GM12878 (cell line): ENCODE measurements around the gene MAPKAPK2. TPM values are rescaled to one million over a fixed set of nuclear protein-coding genes. Genes with fewer than 3 reads are reported as not detected.

Experiments
- BACH1 ChIP-seq: fragments of 450-650 bp; IDR thresholded peaks from 2 replicates; pipeline ENCODE4 v1.6.1; 2017; ENCODE audit warnings: mild to moderate bottlenecking, borderline replicate concordance
- CEBPB ChIP-seq, 2 experiments: fragments of 150-350 bp in 1 of 2; IDR thresholded peaks; 2 replicates each; pipeline ENCODE4 v1.6.1; 2012 to 2014; ENCODE audit warnings: low read depth in 2 of 2, low read length in 2 of 2, borderline replicate concordance in 1 of 2, inconsistent platforms in 1 of 2
- CHD4 ChIP-seq: fragments of 200-600 bp; sonication (generic); IDR thresholded peaks from 2 replicates; pipeline ENCODE4 v1.6.1; 2016; ENCODE audit warnings: mild to moderate bottlenecking
- EED ChIP-seq: sonication (generic); IDR thresholded peaks from 2 replicates; pipeline ENCODE4 v1.6.1; 2016; ENCODE audit warnings: antibody characterized with exemption, low read depth
- FOXK2 ChIP-seq: fragments of 450-650 bp; IDR thresholded peaks from 2 replicates; pipeline ENCODE4 v1.6.1; 2017; ENCODE audit warnings: mild to moderate bottlenecking, moderate library complexity
- HDAC2 ChIP-seq: fragments of 200-600 bp; sonication (generic); IDR thresholded peaks from 2 replicates; pipeline ENCODE4 v1.6.1; 2017
- HDAC6 ChIP-seq: fragments of 200-600 bp; sonication (generic); IDR thresholded peaks from one replicate; pipeline ENCODE4 v1.8.0; 2017; ENCODE audit warnings: antibody characterized with exemption; ENCODE audit not compliant: unreplicated experiment
- IKZF2 ChIP-seq, 2 experiments: fragments of 450-650 bp; IDR thresholded peaks; 2 replicates each; pipeline ENCODE4 v1.6.1; 2017; ENCODE audit warnings: mild to moderate bottlenecking in 2 of 2, moderate library complexity in 2 of 2
- NR2C1 ChIP-seq: fragments of 450-650 bp; IDR thresholded peaks from 2 replicates; pipeline ENCODE4 v1.6.1; 2017; ENCODE audit warnings: antibody characterized with exemption, mild to moderate bottlenecking, moderate library complexity
- NR2F1 ChIP-seq: fragments of 450-650 bp; conservative IDR thresholded peaks from 2 replicates; pipeline ENCODE4 v1.6.1; 2017; ENCODE audit warnings: mild to moderate bottlenecking
- RELA ChIP-seq: fragments of 450-650 bp; IDR thresholded peaks from 2 replicates; pipeline ENCODE4 v1.8.0; 2014; ENCODE audit warnings: borderline replicate concordance; ENCODE audit not compliant: partially characterized antibody
- SMC3 ChIP-seq: IDR thresholded peaks from 2 replicates; pipeline ENCODE4 v1.6.1; 2011; ENCODE audit warnings: low read length, improper control_type of control experiment, borderline replicate concordance
- SP1 ChIP-seq: IDR thresholded peaks from one replicate; pipeline ENCODE4 v1.6.1; 2011; ENCODE audit warnings: low read depth, low read length
- SREBF1 ChIP-seq: IDR thresholded peaks from 2 replicates; pipeline ENCODE4 v1.6.1; 2012; ENCODE audit warnings: mild to moderate bottlenecking, low read length
- TCF12 ChIP-seq: IDR thresholded peaks from 2 replicates; pipeline ENCODE4 v1.6.1; 2011; ENCODE audit warnings: low read depth, mild to moderate bottlenecking, low read length
- ZBTB40 ChIP-seq: fragments of 450-650 bp; IDR thresholded peaks from 2 replicates; pipeline ENCODE4 v1.6.1; 2016; ENCODE audit warnings: mild to moderate bottlenecking, moderate library complexity, borderline replicate concordance
- ZNF207 ChIP-seq: fragments of 450-650 bp; IDR thresholded peaks from 2 replicates; pipeline ENCODE4 v1.6.1; 2014; ENCODE audit warnings: antibody characterized with exemption, mild to moderate bottlenecking, borderline replicate concordance
- polyA plus RNA-seq, 11 experiments: library from polyadenylated mRNA; depleted of rRNA in 4 of 11; unstranded in 6 of 11; stranded (reverse) in 5 of 11; fragments of >200 nt; fragmentation: Nextera tagmentation in 4 of 11; fragmentation: Illumina TruSeq in 1 of 11; extraction: Ambion mirVana in 4 of 11; extraction: Trizol in 1 of 11; gene quantifications; 1 replicate in 1 of 11; 2 replicates in 10 of 11; pipeline versions ENCODE4 v1.2.1 to v1.2.3, GENCODE V29; 2011 to 2016; ENCODE audit warnings: inconsistent platforms in 2 of 11, missing spikeins in 2 of 11, low read depth in 1 of 11
- total RNA-seq, 4 experiments: library from RNA; depleted of rRNA in 3 of 4; stranded (reverse); fragments of >200 nt in 3 of 4; fragmentation: Illumina TruSeq in 1 of 4; extraction: Trizol in 1 of 4; gene quantifications; 2 replicates each; pipeline versions ENCODE4 v1.2.1 to v1.2.3, GENCODE V29; 2013 to 2021
- TF ChIP-seq, protein P1 (sequence below): fragments of 450-650 bp; IDR thresholded peaks from 2 replicates; pipeline ENCODE4 v1.6.1; 2017; ENCODE audit warnings: mild to moderate bottlenecking
- TF ChIP-seq, protein P2 (sequence below): IDR thresholded peaks from 2 replicates; pipeline ENCODE4 v1.6.1; 2011; ENCODE audit warnings: mild to moderate bottlenecking, low read depth, low read length, moderate library complexity; ENCODE audit not compliant: insufficient replicate concordance
- TF ChIP-seq, protein P3 (sequence below): fragments of 450-650 bp; IDR thresholded peaks from 2 replicates; pipeline ENCODE4 v1.6.1; 2018; ENCODE audit warnings: mild to moderate bottlenecking, low read depth, moderate library complexity; ENCODE audit not compliant: partially characterized antibody
- TF ChIP-seq, protein P4 (sequence below): fragments of 450-650 bp; IDR thresholded peaks from 2 replicates; pipeline ENCODE4 v1.6.1; 2017; ENCODE audit warnings: low read depth, mild to moderate bottlenecking, moderate library complexity

The MAPKAPK2 gene
- total and polyA plus RNA-seq, 10 of the 15 experiments (the other 5 are each of a cell fraction or from before 2014, with no cell fraction given) = 0.72 to 92.2 (median 49.3) TPM

GRCh38 chr1:206769304-206769731 lies 84.6 kb downstream of the MAPKAPK2 start (continued):
- TF ChIP-seq, protein P1, sequence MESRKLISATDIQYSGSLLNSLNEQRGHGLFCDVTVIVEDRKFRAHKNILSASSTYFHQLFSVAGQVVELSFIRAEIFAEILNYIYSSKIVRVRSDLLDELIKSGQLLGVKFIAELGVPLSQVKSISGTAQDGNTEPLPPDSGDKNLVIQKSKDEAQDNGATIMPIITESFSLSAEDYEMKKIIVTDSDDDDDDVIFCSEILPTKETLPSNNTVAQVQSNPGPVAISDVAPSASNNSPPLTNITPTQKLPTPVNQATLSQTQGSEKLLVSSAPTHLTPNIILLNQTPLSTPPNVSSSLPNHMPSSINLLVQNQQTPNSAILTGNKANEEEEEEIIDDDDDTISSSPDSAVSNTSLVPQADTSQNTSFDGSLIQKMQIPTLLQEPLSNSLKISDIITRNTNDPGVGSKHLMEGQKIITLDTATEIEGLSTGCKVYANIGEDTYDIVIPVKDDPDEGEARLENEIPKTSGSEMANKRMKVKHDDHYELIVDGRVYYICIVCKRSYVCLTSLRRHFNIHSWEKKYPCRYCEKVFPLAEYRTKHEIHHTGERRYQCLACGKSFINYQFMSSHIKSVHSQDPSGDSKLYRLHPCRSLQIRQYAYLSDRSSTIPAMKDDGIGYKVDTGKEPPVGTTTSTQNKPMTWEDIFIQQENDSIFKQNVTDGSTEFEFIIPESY = no peak
- TF ChIP-seq, protein P2, sequence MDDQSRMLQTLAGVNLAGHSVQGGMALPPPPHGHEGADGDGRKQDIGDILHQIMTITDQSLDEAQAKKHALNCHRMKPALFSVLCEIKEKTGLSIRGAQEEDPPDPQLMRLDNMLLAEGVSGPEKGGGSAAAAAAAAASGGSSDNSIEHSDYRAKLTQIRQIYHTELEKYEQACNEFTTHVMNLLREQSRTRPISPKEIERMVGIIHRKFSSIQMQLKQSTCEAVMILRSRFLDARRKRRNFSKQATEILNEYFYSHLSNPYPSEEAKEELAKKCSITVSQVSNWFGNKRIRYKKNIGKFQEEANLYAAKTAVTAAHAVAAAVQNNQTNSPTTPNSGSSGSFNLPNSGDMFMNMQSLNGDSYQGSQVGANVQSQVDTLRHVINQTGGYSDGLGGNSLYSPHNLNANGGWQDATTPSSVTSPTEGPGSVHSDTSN = no peak
- TF ChIP-seq SP1 (no peak), EED (peak; percentile 88), IKZF2 (IDR thresholded peaks at IDR 0.05) (peak; percentile 97), CEBPB (IDR thresholded peaks at IDR 0.05; ENCODE audit: borderline replicate concordance in 1 of 2, low read depth in 2 of 2, low read length in 2 of 2) (no peak), ZNF207 (no peak; the same call in 1 of the 2 replicates), NR2C1 (no peak), CHD4 (no peak), SREBF1 (no peak), RELA (peak; percentile 32), NR2F1 (peak; percentile 74), TCF12 (no peak; the same call in none of the 2 replicates), SMC3 (no peak), HDAC6 (no peak), ZBTB40 (no peak), FOXK2 (no peak), HDAC2 (no peak), BACH1 (peak; percentile 58; the same call in 1 of the 2 replicates)
- TF ChIP-seq, protein P3, sequence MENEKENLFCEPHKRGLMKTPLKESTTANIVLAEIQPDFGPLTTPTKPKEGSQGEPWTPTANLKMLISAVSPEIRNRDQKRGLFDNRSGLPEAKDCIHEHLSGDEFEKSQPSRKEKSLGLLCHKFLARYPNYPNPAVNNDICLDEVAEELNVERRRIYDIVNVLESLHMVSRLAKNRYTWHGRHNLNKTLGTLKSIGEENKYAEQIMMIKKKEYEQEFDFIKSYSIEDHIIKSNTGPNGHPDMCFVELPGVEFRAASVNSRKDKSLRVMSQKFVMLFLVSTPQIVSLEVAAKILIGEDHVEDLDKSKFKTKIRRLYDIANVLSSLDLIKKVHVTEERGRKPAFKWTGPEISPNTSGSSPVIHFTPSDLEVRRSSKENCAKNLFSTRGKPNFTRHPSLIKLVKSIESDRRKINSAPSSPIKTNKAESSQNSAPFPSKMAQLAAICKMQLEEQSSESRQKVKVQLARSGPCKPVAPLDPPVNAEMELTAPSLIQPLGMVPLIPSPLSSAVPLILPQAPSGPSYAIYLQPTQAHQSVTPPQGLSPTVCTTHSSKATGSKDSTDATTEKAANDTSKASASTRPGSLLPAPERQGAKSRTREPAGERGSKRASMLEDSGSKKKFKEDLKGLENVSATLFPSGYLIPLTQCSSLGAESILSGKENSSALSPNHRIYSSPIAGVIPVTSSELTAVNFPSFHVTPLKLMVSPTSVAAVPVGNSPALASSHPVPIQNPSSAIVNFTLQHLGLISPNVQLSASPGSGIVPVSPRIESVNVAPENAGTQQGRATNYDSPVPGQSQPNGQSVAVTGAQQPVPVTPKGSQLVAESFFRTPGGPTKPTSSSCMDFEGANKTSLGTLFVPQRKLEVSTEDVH = no peak
- TF ChIP-seq, protein P4, sequence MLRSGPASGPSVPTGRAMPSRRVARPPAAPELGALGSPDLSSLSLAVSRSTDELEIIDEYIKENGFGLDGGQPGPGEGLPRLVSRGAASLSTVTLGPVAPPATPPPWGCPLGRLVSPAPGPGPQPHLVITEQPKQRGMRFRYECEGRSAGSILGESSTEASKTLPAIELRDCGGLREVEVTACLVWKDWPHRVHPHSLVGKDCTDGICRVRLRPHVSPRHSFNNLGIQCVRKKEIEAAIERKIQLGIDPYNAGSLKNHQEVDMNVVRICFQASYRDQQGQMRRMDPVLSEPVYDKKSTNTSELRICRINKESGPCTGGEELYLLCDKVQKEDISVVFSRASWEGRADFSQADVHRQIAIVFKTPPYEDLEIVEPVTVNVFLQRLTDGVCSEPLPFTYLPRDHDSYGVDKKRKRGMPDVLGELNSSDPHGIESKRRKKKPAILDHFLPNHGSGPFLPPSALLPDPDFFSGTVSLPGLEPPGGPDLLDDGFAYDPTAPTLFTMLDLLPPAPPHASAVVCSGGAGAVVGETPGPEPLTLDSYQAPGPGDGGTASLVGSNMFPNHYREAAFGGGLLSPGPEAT = peak; percentile 88
